ENCODE data around the gene PSPH. TPM values are rescaled to one million over a fixed set of nuclear protein-coding genes. Genes with fewer than 3 reads are reported as not detected.
A peak's percentile ranks its signal among the peaks of the same experiment; 100 is the strongest.

PSPH gene
- total RNA-seq, 2 donors from 2014 or later = 4.6 to 14.3 TPM

GRCh38 chr7:55975988-55976633 is 75.1 kb downstream of the PSPH start:
- DNase-seq (no peak), ATAC-seq (no peak)
- 76 to 78% methylated on average over 7 of the region's 7 CpGs for WGBS, 2 donors
- H3K27ac ChIP-seq = no peak overlapping the region
- no peaks in the 10 kb centered on the region for H3K27me3 ChIP-seq
- no peaks in the 10 kb centered on the region for H3K9me3 ChIP-seq
- no peak overlapping the region for H3K4me3 ChIP-seq
- peaks cover 4% of the 10 kb centered on the region for H3K4me1 ChIP-seq
- intact Hi-C loops (cut with DNase I) = no loop called here
- TF ChIP-seq POLR2A (IDR thresholded peaks at IDR 0.05) (no peak), CTCF (IDR thresholded peaks at IDR 0.05) (no peak)
- peaks cover 0 to 9% of the 10 kb centered on the region in 2 donors for H3K36me3 ChIP-seq (replicated peaks in 1 of 2; ENCODE audit: insufficient read depth in 1 of 2, low read depth in 2 of 2)

- Histone ChIP-seq H3K9me3 (no peaks in the 10 kb centered on the region), H3K36me3 (replicated peaks in 1 of 2; ENCODE audit: insufficient read depth in 1 of 2, low read depth in 2 of 2) (peaks cover 0 to 2% of the 10 kb centered on the region in 2 donors), H3K4me3 (no peak overlapping the region), H3K4me1 (peaks cover 14% of the 10 kb centered on the region), H3K27me3 (no peaks in the 10 kb centered on the region), H3K27ac (no peak overlapping the region)
- DNase-seq (no peak), ATAC-seq (no peak)
- TF ChIP-seq CTCF (IDR thresholded peaks at IDR 0.05) = no peak
- no peak for TF ChIP-seq POLR2A (IDR thresholded peaks at IDR 0.05)
- intact Hi-C loops (cut with DNase I) = no loop called here
- 93 to 99% methylated on average over 7 of the region's 7 CpGs for WGBS, 2 donors
Observed at GRCh38 chr7:55973747-55974250, 77.4 kb downstream of the PSPH start.

- no peak for ATAC-seq
Observed at GRCh38 chr7:55970978-55971377, 80.3 kb downstream of the PSPH start.

GRCh38 chr7:55970561-55970960 is 80.7 kb downstream of the PSPH start:
- TF ChIP-seq POLR2A (IDR thresholded peaks at IDR 0.05) = no peak
- TF ChIP-seq CTCF (IDR thresholded peaks at IDR 0.05) = no peak
- Histone ChIP-seq H3K36me3 (replicated peaks in 1 of 2; ENCODE audit: insufficient read depth in 1 of 2, low read depth in 2 of 2) (no peaks in the 10 kb centered on the region), H3K9me3 (no peaks in the 10 kb centered on the region), H3K4me1 (peaks cover 31% of the 10 kb centered on the region), H3K27me3 (no peaks in the 10 kb centered on the region), H3K27ac (peak overlapping the region in 3 of 4 donors; percentile 4 to 21 (median 4)), H3K4me3 (no peak overlapping the region)
- DNase-seq = no peak
- 82 to 88% methylated on average over 7 of the region's 7 CpGs for WGBS, 2 donors
- intact Hi-C loops (cut with DNase I) = no loop called here
- ATAC-seq = no peak

More at GRCh38 chr7:55970978-55971377, 80.3 kb downstream of the PSPH start:
- Histone ChIP-seq H3K9me3 (no peaks in the 10 kb centered on the region), H3K4me1 (peaks cover 27% of the 10 kb centered on the region), H3K27me3 (no peaks in the 10 kb centered on the region), H3K27ac (peak overlapping the region in 3 of 4 donors; percentile 4 to 21 (median 4)), H3K36me3 (replicated peaks in 1 of 2; ENCODE audit: insufficient read depth in 1 of 2, low read depth in 2 of 2) (no peaks in the 10 kb centered on the region), H3K4me3 (no peak overlapping the region)
- 7 to 19% methylated on average over 7 to 8 of the region's 8 CpGs for WGBS, 2 donors
- TF ChIP-seq CTCF (IDR thresholded peaks at IDR 0.05) (no peak), POLR2A (IDR thresholded peaks at IDR 0.05) (no peak)
- intact Hi-C loops (cut with DNase I) = no loop called here
- no peak for DNase-seq

- TF ChIP-seq CTCF (IDR thresholded peaks at IDR 0.05) (no peak), POLR2A (IDR thresholded peaks at IDR 0.05) (no peak)
- Histone ChIP-seq H3K4me1 (peaks cover 36% of the 10 kb centered on the region), H3K27ac (no peak overlapping the region), H3K36me3 (replicated peaks in 1 of 2; ENCODE audit: insufficient read depth in 1 of 2, low read depth in 2 of 2) (no peaks in the 10 kb centered on the region), H3K4me3 (no peak overlapping the region), H3K27me3 (no peaks in the 10 kb centered on the region), H3K9me3 (no peaks in the 10 kb centered on the region)
- WGBS, 2 donors = 90 to 98% methylated on average over 10 to 11 of the region's 11 CpGs
- DNase-seq (no peak), ATAC-seq (no peak)
- intact Hi-C loops (cut with DNase I) = loop anchor here (10.0 kb wide), 1 partner anchor 325 kb away; no protein-coding TSS in a partner anchor
Observed at GRCh38 chr7:55969391-55969790, 81.9 kb downstream of the PSPH start.
